ENCODE measurements around the gene INHBC. TPM values are rescaled to one million over a fixed set of nuclear protein-coding genes. Genes with fewer than 3 reads are reported as not detected.

The INHBC gene
- total RNA-seq, 4 donors from 2014 or later: not detected

GRCh38 chr12:57430931-57431566, 3.5 kb upstream of the INHBC start, which contains the start of gene R3HDM2:
R3HDM2 (minus strand) TSS chr12:57431043; CDS start chr12:57310428, 120,615 bp downstream.
- TF ChIP-seq POLR2A (IDR thresholded peaks at IDR 0.05) (peak; percentile 90 to 94), CTCF (IDR thresholded peaks at IDR 0.05) (peak in 3 of 6 experiments; percentile 0 to 16 (median 8))
- Histone ChIP-seq H3K4me3 (peak within 1 kb of the TSS; percentile 60 to 92 (median 76)), H3K4me1 (peaks cover 0 to 6% (median 0%) of the 10 kb centered on the region in 4 donors), H3K27ac (peak within 1 kb of the TSS; percentile 91 to 97 (median 94)), H3K27me3 (no peaks in the 10 kb centered on the region), H3K36me3 (peaks cover 0 to under 1% (median 0%) of the 10 kb centered on the region in 3 donors), H3K9me3 (no peaks in the 10 kb centered on the region)
- peak; percentile 94 to 98 (median 97) for DNase-seq

GRCh38 chr12:57431654-57432188, 2.9 kb upstream of the INHBC start:
- Histone ChIP-seq H3K4me3 (peak overlapping the region in 2 of 4 donors; percentile 87 to 92), H3K27ac (peak overlapping the region; percentile 91 to 97 (median 94)), H3K9me3 (no peaks in the 10 kb centered on the region), H3K36me3 (no peaks in the 10 kb centered on the region), H3K4me1 (peaks cover 0 to 6% (median 0%) of the 10 kb centered on the region in 4 donors), H3K27me3 (no peaks in the 10 kb centered on the region)
- no peak for TF ChIP-seq POLR2A (IDR thresholded peaks at IDR 0.05)
- TF ChIP-seq CTCF (IDR thresholded peaks at IDR 0.05): no peak
- no peak for DNase-seq

GRCh38 chr12:57433370-57433769, 1.2 kb upstream of the INHBC start:
- DNase-seq: no peak

GRCh38 chr12:57435293-57435692, 709 bp downstream of the INHBC start:
- H3K36me3 ChIP-seq: no peaks in the 10 kb centered on the region
- no peaks in the 10 kb centered on the region for H3K27me3 ChIP-seq
- no peaks in the 10 kb centered on the region for H3K4me1 ChIP-seq
- H3K9me3 ChIP-seq: no peaks in the 10 kb centered on the region
- no peak overlapping the region for H3K27ac ChIP-seq
- no peak for DNase-seq
- no peak for TF ChIP-seq POLR2A (IDR thresholded peaks at IDR 0.05)
- TF ChIP-seq CTCF (IDR thresholded peaks at IDR 0.05): no peak
- no peak overlapping the region for H3K4me3 ChIP-seq

More at GRCh38 chr12:57433370-57433769, 1.2 kb upstream of the INHBC start:
- Histone ChIP-seq H3K4me3 (no peak overlapping the region), H3K9me3 (no peaks in the 10 kb centered on the region), H3K4me1 (peaks cover 0 to 6% (median 0%) of the 10 kb centered on the region in 4 donors), H3K27ac (no peak overlapping the region), H3K27me3 (no peaks in the 10 kb centered on the region), H3K36me3 (no peaks in the 10 kb centered on the region)
- no peak for TF ChIP-seq CTCF (IDR thresholded peaks at IDR 0.05)
- TF ChIP-seq POLR2A (IDR thresholded peaks at IDR 0.05): no peak

GRCh38 chr12:57438400-57438799, 3.8 kb downstream of the INHBC start:
- H3K9me3 ChIP-seq: no peaks in the 10 kb centered on the region
- TF ChIP-seq CTCF (IDR thresholded peaks at IDR 0.05) (no peak), POLR2A (IDR thresholded peaks at IDR 0.05) (no peak)
- DNase-seq: no peak

More at GRCh38 chr12:57438400-57438799, 3.8 kb downstream of the INHBC start:
- no peaks in the 10 kb centered on the region for H3K36me3 ChIP-seq
- H3K4me3 ChIP-seq: no peak overlapping the region
- no peak overlapping the region for H3K27ac ChIP-seq
- H3K4me1 ChIP-seq: no peaks in the 10 kb centered on the region
- no peaks in the 10 kb centered on the region for H3K27me3 ChIP-seq
